GM21367 (cell line): ENCODE data around the gene PPWD1.
A peak's percentile ranks its signal among the peaks of the same experiment; 100 is the strongest.
"Not testable (repeated sequence)": the region's sequence is repeated elsewhere in the genome, so short reads cannot be mapped to it uniquely, and the experiment has no call there.

Source experiments
- ATAC-seq: cut with Tn5 transposase; IDR thresholded peaks from one replicate; pipeline ENCODE4 v1.9.1; 2021; ENCODE audit not compliant: unreplicated experiment

The PPWD1 gene

GRCh38 chr5:65621961-65622360, 58.9 kb downstream of the PPWD1 start:
- ATAC-seq = not testable (repeated sequence)

GRCh38 chr5:65623482-65623881, 60.4 kb downstream of the PPWD1 start:
- ATAC-seq = no peak

- peak; percentile 94 for ATAC-seq
Measured at GRCh38 chr5:65624025-65624570, 61.0 kb downstream of the PPWD1 start, which contains the start of gene TRIM23. TRIM23 (minus strand) TSS chr5:65624333; CDS start chr5:65624274, 59 bp downstream.

- peak; percentile 56 for ATAC-seq
Measured at GRCh38 chr5:65624571-65625555, 61.8 kb downstream of the PPWD1 start, which contains the start of the genes SHLD3 and TRAPPC13. SHLD3 (plus strand) TSS chr5:65625027; CDS start chr5:65629588, 4,561 bp downstream. TRAPPC13 (plus strand) TSS chr5:65625027; CDS start chr5:65625061, 34 bp downstream.

- no peak for ATAC-seq
Measured at GRCh38 chr5:65625743-65626142, 62.6 kb downstream of the PPWD1 start.

GRCh38 chr5:65630981-65631380, 67.9 kb downstream of the PPWD1 start:
- ATAC-seq = no peak
